Measurements from ENCODE around the gene HIF1A.

DNA sequence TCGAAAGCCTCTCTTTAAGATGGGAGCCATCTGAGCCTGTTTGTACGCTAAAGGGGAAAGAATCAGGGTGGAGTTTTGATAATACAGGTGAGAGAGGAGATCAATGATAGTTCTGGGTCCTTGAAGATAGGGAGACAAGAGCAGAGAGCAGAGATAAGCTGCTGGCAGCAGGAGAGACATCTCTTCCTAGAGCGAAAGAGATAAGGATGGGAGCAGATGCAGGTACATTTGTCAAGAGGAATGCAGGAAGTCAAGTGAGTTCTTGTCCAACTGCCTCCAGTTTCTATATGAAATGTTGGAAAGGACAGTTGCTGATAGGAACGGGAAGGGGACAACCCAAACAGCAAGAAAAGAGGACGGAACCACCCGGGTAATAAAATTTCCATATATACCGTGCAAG lies 24.7 kb upstream of the HIF1A start:
- no peak for TF ChIP-seq CTCF (IDR thresholded peaks at IDR 0.05)
- no peak for TF ChIP-seq POLR2A (IDR thresholded peaks at IDR 0.05)

Data from heart left ventricle (tissue), 13 donors.